A673 (cell line): ENCODE results near the gene EPSTI1. TPM values are rescaled to one million over a fixed set of nuclear protein-coding genes. Genes with fewer than 3 reads are reported as not detected.

Experiments used
- BruUV-seq: library from RNA; stranded (reverse); fragments of 400-500 nt; replicated peaks from 2 replicates; lab custom pipeline; 2021; lab: Mats Ljungman, UMichigan
- CTCF ChIA-PET: fragments of 300-600 bp; sonication (Branson Sonifier 250); formaldehyde crosslinking; loops from one replicate; lab custom pipeline; 2022; ENCODE audit warnings: antibody characterized with exemption; lab: Charles Lee
- POLR2A ChIA-PET: fragments of 300-600 bp; sonication (Branson Sonifier 250); formaldehyde crosslinking; loops from one replicate; lab custom pipeline; 2022; ENCODE audit warnings: antibody characterized with exemption; ENCODE audit not compliant: low non-redundant PET; lab: Charles Lee
- DNase-seq: peaks from one replicate; pipeline ENCODE4 v3.0.0-alpha.2; 2015; ENCODE audit warnings: low spot score
- H3K27ac ChIP-seq: fragments of 200-600 bp; sonication (generic); 2 replicates; pipeline ENCODE4 v1.5.1; 2016; ENCODE audit warnings: mixed run types, low read depth, mild to moderate bottlenecking, mixed read lengths, antibody characterized with exemption, low read length; ENCODE audit not compliant: poor library complexity, severe bottlenecking
- H3K27me3 ChIP-seq: fragments of 200-600 bp; sonication (generic); replicated peaks from 2 replicates; pipeline ENCODE4 v1.6.1; 2017; ENCODE audit warnings: mixed run types, low read depth, mild to moderate bottlenecking, mixed read lengths, antibody characterized with exemption, low read length; ENCODE audit not compliant: insufficient read depth, poor library complexity
- H3K36me3 ChIP-seq: fragments of 200-600 bp; sonication (generic); 2 replicates; pipeline ENCODE4 v1.6.1; 2016; ENCODE audit warnings: mixed run types, mild to moderate bottlenecking, mixed read lengths, antibody characterized with exemption, low read length; ENCODE audit not compliant: insufficient read depth, poor library complexity, severe bottlenecking
- H3K4me1 ChIP-seq: fragments of 200-600 bp; sonication (generic); 2 replicates; pipeline ENCODE4 v1.6.1; 2017; ENCODE audit warnings: mixed run types, mild to moderate bottlenecking, mixed read lengths, antibody characterized with exemption, low read length; ENCODE audit not compliant: insufficient read depth, poor library complexity, severe bottlenecking
- H3K4me3 ChIP-seq: fragments of 200-600 bp; sonication (generic); 2 replicates; pipeline ENCODE4 v1.5.1; 2016; ENCODE audit warnings: low read depth, mixed run types, mild to moderate bottlenecking, mixed read lengths, low read length; ENCODE audit not compliant: poor library complexity, severe bottlenecking
- H3K9me3 ChIP-seq: fragments of 200-600 bp; sonication (generic); 2 replicates; pipeline ENCODE4 v1.6.1; 2016; ENCODE audit warnings: mixed run types, low read depth, mild to moderate bottlenecking, mixed read lengths, antibody characterized with exemption, low read length; ENCODE audit not compliant: poor library complexity, severe bottlenecking
- EZH2 ChIP-seq: fragments of 200-600 bp; sonication (generic); IDR thresholded peaks from 2 replicates; pipeline ENCODE4 v1.6.1; 2017; ENCODE audit warnings: borderline replicate concordance, low read depth, mild to moderate bottlenecking, mixed read lengths, antibody characterized with exemption, low read length; ENCODE audit not compliant: poor library complexity, severe bottlenecking
- intact Hi-C: fragments of 100-400 bp; cut with micrococcal nuclease; formaldehyde crosslinking; loops from one replicate; pipeline ENCODE4 v1.10.0; 2022; ENCODE audit not compliant: unreplicated experiment
- total RNA-seq: library from RNA; stranded (reverse); gene quantifications from 2 replicates; pipeline ENCODE4 v1.2.3, GENCODE V29; 2021
- TF ChIP-seq, protein P1 (sequence below): fragments of 300-800, 200-600 bp; sonication (generic); conservative IDR thresholded peaks from 2 replicates; pipeline ENCODE4 v1.5.1; 2017; ENCODE audit warnings: low read depth, mild to moderate bottlenecking, antibody characterized with exemption, low read length, moderate library complexity, mixed read lengths

Gene EPSTI1
- total RNA-seq, 1 experiment from 2014 or later: not detected

DNA sequence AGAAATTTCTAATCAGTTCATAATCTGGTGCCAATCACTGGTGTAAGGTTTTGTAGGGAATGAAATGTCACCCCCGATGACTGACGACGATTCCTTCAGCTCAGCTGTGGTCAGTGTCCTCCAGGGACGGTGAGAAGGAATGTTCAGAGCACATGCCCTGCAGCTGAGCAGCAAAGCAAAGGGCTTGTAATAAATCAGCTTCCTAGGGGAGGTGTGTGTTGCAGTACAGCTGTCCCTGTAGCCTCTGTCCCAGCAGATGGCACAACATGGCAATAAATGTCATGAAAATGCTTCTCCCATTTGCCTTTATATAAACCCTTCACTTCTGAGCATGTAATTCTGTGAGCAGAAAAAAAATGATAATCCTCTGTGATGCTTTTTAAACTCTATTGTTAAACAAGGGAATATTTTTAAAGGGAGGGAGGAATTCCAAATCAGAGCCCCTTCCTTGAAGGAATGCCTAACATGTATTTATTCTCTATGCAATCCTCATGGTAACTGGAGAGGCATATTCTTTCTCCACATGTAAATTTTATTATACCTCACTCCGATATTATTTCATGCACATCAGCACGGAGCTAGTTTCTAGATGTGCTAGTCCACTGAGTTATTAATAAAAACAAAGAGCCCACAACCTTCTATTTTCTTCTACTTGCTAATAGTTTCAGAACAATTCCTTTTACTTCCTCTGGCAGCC lies 108.1 kb downstream of the EPSTI1 start:
- H3K36me3 ChIP-seq: no peaks in the 10 kb centered on the region
- CTCF ChIA-PET: no interaction called here
- H3K4me3 ChIP-seq: no peak overlapping the region
- no peaks in the 10 kb centered on the region for H3K9me3 ChIP-seq
- BruUV-seq: no TSS peak
- H3K27ac ChIP-seq: no peak overlapping the region
- H3K27me3 ChIP-seq: no peaks in the 10 kb centered on the region
- intact Hi-C loops: loop anchor here (2.0 kb wide), 1 partner anchor 29 kb away; no protein-coding TSS in a partner anchor
- no peak for DNase-seq
- H3K4me1 ChIP-seq: no peaks in the 10 kb centered on the region
- POLR2A ChIA-PET: interaction anchor here (0.6 kb wide), 1 partner anchor 643 kb away, joined by 4 read pairs; no protein-coding TSS in a partner anchor
- no peak for TF ChIP-seq EZH2
- TF ChIP-seq, protein P1, sequence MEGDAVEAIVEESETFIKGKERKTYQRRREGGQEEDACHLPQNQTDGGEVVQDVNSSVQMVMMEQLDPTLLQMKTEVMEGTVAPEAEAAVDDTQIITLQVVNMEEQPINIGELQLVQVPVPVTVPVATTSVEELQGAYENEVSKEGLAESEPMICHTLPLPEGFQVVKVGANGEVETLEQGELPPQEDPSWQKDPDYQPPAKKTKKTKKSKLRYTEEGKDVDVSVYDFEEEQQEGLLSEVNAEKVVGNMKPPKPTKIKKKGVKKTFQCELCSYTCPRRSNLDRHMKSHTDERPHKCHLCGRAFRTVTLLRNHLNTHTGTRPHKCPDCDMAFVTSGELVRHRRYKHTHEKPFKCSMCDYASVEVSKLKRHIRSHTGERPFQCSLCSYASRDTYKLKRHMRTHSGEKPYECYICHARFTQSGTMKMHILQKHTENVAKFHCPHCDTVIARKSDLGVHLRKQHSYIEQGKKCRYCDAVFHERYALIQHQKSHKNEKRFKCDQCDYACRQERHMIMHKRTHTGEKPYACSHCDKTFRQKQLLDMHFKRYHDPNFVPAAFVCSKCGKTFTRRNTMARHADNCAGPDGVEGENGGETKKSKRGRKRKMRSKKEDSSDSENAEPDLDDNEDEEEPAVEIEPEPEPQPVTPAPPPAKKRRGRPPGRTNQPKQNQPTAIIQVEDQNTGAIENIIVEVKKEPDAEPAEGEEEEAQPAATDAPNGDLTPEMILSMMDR: no peak

DNA sequence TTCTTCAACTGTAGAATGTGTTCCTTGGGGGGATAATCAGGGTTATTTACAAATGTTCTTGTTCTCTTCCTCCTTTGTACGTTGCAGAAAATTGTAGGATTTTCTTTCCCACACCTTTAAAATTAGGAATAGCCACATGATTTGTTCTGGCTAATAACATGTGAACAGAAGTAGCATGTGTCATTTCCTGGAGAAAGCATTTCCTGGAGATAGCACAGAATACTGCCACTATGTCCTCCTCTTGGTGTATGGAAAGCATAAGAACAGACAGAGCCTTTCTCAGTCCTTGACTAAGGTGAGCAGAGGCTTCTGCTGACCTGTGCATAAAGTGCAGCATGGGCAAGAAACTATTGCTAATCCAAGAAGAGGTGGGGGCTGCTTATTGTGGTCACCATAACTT lies 108.9 kb downstream of the EPSTI1 start:
- Histone ChIP-seq H3K27me3 (no peaks in the 10 kb centered on the region), H3K36me3 (no peaks in the 10 kb centered on the region), H3K4me3 (no peak overlapping the region), H3K4me1 (no peaks in the 10 kb centered on the region), H3K9me3 (no peaks in the 10 kb centered on the region), H3K27ac (no peak overlapping the region)
- POLR2A ChIA-PET: no interaction called here
- no peak for DNase-seq
- intact Hi-C loops: no loop called here
- BruUV-seq: no TSS peak
- TF ChIP-seq, protein P1: no peak
- no peak for TF ChIP-seq EZH2
- CTCF ChIA-PET: no interaction called here

GRCh38 chr13:42880056-42880605 lies 111.9 kb downstream of the EPSTI1 start:
- DNase-seq: no peak
- intact Hi-C loops: no loop called here
- Histone ChIP-seq H3K36me3 (no peaks in the 10 kb centered on the region), H3K9me3 (no peaks in the 10 kb centered on the region), H3K27ac (no peak overlapping the region), H3K4me3 (no peak overlapping the region), H3K27me3 (no peaks in the 10 kb centered on the region), H3K4me1 (no peaks in the 10 kb centered on the region)
- POLR2A ChIA-PET: no interaction called here
- no TSS peak for BruUV-seq
- CTCF ChIA-PET: no interaction called here
- no peak for TF ChIP-seq EZH2
- TF ChIP-seq, protein P1: no peak
